HepG2 (cell line): ENCODE data around the gene RNFT1. TPM values are rescaled to one million over a fixed set of nuclear protein-coding genes. Genes with fewer than 3 reads are reported as not detected.

Experiments used
- ATF7 ChIP-seq, 2 experiments: fragments of 450-650 bp in 1 of 2; sonication (generic) in 1 of 2; formaldehyde crosslinking in 1 of 2; IDR thresholded peaks; 2 replicates each; pipeline versions ENCODE4 v1.4.0 to v1.6.1; 2016 to 2020; ENCODE audit warnings: antibody characterized with exemption in 1 of 2, mild to moderate bottlenecking in 1 of 2, missing genetic modification reagents in 1 of 2
- CREM ChIP-seq, 2 experiments: sonication (generic) in 1 of 2; formaldehyde crosslinking in 1 of 2; IDR thresholded peaks; 2 replicates each; pipeline versions ENCODE4 v1.4.0 to v1.6.1; 2016 to 2020; ENCODE audit warnings: antibody characterized with exemption in 1 of 2, mild to moderate bottlenecking in 1 of 2, missing genetic modification reagents in 1 of 2
- DMAP1 ChIP-seq: IDR thresholded peaks from 2 replicates; pipeline ENCODE4 v1.6.1; 2016
- EED ChIP-seq: sonication (generic); formaldehyde crosslinking; IDR thresholded peaks from 2 replicates; pipeline ENCODE4 v1.5.0; 2020; ENCODE audit warnings: mild to moderate bottlenecking, missing genetic modification reagents
- JUN ChIP-seq: sonication (generic); formaldehyde crosslinking; IDR thresholded peaks from 2 replicates; pipeline ENCODE4 v1.4.0; 2020; ENCODE audit warnings: mild to moderate bottlenecking, missing genetic modification reagents
- JUND ChIP-seq: sonication (generic); formaldehyde crosslinking; IDR thresholded peaks from 2 replicates; pipeline ENCODE4 v1.8.0; 2022; ENCODE audit warnings: mild to moderate bottlenecking, missing genetic modification reagents
- NCOR1 ChIP-seq: fragments of 200-600 bp; sonication (generic); IDR thresholded peaks from 2 replicates; pipeline ENCODE4 v1.7.0; 2017; ENCODE audit warnings: antibody characterized with exemption, low read length, borderline replicate concordance
- NR2C2 ChIP-seq: sonication (generic); formaldehyde crosslinking; IDR thresholded peaks from 2 replicates; pipeline ENCODE4 v1.4.0; 2020; ENCODE audit warnings: missing genetic modification reagents, mild to moderate bottlenecking, moderate library complexity, borderline replicate concordance
- ZEB1 ChIP-seq: IDR thresholded peaks from 2 replicates; pipeline ENCODE4 v1.6.1; 2012; ENCODE audit warnings: mild to moderate bottlenecking, low read depth, inconsistent platforms; ENCODE audit not compliant: insufficient replicate concordance
- ZFX ChIP-seq: sonication (generic); formaldehyde crosslinking; IDR thresholded peaks from 2 replicates; pipeline ENCODE4 v1.4.0; 2020; ENCODE audit warnings: mild to moderate bottlenecking, low read depth, missing genetic modification reagents, moderate library complexity
- ZNF670 ChIP-seq: sonication (generic); formaldehyde crosslinking; IDR thresholded peaks from 2 replicates; pipeline ENCODE4 v1.8.0; 2022; ENCODE audit warnings: mild to moderate bottlenecking, missing genetic modification reagents, borderline replicate concordance
- ZNF746 ChIP-seq: sonication (generic); formaldehyde crosslinking; IDR thresholded peaks from 2 replicates; pipeline ENCODE4 v1.8.0; 2022; ENCODE audit warnings: mild to moderate bottlenecking, missing genetic modification reagents
- ZNF777 ChIP-seq: sonication (generic); formaldehyde crosslinking; IDR thresholded peaks from 2 replicates; pipeline ENCODE4 v1.4.0; 2020; ENCODE audit warnings: missing genetic modification reagents
- ZNF792 ChIP-seq: IDR thresholded peaks from 2 replicates; pipeline ENCODE4 v1.6.1; 2016
- ZSCAN22 ChIP-seq: sonication (generic); formaldehyde crosslinking; IDR thresholded peaks from 2 replicates; pipeline ENCODE4 v1.4.0; 2020; ENCODE audit warnings: mild to moderate bottlenecking, missing genetic modification reagents
- polyA plus RNA-seq, 8 experiments: library from polyadenylated mRNA; depleted of rRNA in 3 of 8; stranded (reverse) in 7 of 8; unstranded in 1 of 8; fragments of >200 nt; fragmentation: Illumina TruSeq in 4 of 8; extraction: Trizol in 4 of 8; gene quantifications; 2 replicates each; pipeline versions ENCODE4 v1.2.1 to v1.2.3, GENCODE V29; 2011 to 2016; ENCODE audit warnings: low read depth in 4 of 8, missing spikeins in 1 of 8, mixed read lengths in 1 of 8; ENCODE audit not compliant: insufficient read depth in 1 of 8
- total RNA-seq, 5 experiments: library from RNA; depleted of rRNA; stranded (reverse); fragments of >200 nt; fragmentation: Illumina TruSeq; extraction: Trizol; gene quantifications; 2 replicates each; pipeline ENCODE4 v1.2.3, GENCODE V29; 2016; ENCODE audit warnings: low read depth in 1 of 5
- TF ChIP-seq, protein P1 (sequence below): IDR thresholded peaks from 2 replicates; pipeline ENCODE4 v1.6.1; 2016
- TF ChIP-seq, protein P2 (sequence below): sonication (generic); formaldehyde crosslinking; IDR thresholded peaks from 2 replicates; pipeline ENCODE4 v1.4.0; 2020; ENCODE audit warnings: mild to moderate bottlenecking, missing genetic modification reagents
- TF ChIP-seq, protein P3 (sequence below): sonication (generic); formaldehyde crosslinking; IDR thresholded peaks from 2 replicates; pipeline ENCODE4 v1.5.1; 2020; ENCODE audit warnings: missing genetic modification reagents, mild to moderate bottlenecking, borderline replicate concordance
- TF ChIP-seq, protein P4 (sequence below): sonication (generic); formaldehyde crosslinking; IDR thresholded peaks from 2 replicates; pipeline ENCODE4 v1.8.0; 2022; ENCODE audit warnings: mild to moderate bottlenecking, missing genetic modification reagents, borderline replicate concordance
- TF ChIP-seq, protein P5 (sequence below): sonication (generic); formaldehyde crosslinking; IDR thresholded peaks from 2 replicates; pipeline ENCODE4 v1.8.0; 2022; ENCODE audit warnings: mild to moderate bottlenecking, missing genetic modification reagents, moderate library complexity

Gene RNFT1
- total and polyA plus RNA-seq, 2 of the 13 experiments (the other 11 are each of a cell fraction or from before 2014, with no cell fraction given): 19.1 to 22.1 TPM

DNA sequence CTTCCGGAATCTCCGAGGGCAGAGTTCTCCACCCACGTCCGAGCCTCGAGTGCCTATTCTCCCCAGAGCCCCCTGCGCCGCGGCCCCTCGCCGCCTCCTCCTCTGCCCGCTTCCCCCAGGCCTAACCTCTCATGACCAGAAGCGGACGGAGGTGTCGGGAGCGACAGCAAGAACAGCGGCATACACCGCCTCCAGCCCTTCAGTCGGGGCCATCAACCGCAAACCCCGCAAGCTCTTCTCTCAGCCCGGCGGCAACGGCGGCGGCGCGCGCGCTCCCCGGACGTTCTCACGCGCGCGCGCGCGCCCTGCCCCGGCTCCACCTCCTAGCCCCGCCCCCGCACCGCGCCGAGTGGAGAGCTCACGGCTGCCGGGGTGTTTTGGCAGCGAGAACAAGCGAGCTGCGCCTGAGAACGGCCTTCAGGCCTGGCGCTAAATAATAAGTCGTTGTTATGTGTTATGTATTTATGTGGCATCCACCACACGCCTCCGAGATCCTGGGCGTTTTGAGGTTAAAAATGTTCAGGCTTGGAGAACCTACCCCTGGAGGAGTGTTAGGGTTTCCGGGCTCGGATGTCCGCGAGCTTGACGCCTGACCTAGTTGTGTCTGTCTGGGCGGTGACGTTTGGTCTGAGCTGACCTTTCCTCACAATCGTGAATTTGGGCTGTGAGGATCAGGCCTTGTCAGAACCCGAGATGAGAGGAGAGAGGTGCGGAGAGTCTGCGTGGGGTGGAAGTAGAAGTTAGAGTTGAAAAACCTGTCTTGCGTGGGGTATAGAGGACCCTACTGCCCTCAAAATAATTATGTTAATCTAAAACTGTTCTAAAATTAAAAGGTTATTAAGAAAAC, at the start of gene RNFT1 (continued):
- TF ChIP-seq, protein P1, sequence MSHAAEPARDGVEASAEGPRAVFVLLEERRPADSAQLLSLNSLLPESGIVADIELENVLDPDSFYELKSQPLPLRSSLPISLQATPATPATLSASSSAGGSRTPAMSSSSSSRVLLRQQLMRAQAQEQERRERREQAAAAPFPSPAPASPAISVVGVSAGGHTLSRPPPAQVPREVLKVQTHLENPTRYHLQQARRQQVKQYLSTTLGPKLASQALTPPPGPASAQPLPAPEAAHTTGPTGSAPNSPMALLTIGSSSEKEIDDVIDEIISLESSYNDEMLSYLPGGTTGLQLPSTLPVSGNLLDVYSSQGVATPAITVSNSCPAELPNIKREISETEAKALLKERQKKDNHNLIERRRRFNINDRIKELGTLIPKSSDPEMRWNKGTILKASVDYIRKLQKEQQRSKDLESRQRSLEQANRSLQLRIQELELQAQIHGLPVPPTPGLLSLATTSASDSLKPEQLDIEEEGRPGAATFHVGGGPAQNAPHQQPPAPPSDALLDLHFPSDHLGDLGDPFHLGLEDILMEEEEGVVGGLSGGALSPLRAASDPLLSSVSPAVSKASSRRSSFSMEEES (CRISPR knock-in tag): peak; percentile 42
- TF ChIP-seq, protein P2, sequence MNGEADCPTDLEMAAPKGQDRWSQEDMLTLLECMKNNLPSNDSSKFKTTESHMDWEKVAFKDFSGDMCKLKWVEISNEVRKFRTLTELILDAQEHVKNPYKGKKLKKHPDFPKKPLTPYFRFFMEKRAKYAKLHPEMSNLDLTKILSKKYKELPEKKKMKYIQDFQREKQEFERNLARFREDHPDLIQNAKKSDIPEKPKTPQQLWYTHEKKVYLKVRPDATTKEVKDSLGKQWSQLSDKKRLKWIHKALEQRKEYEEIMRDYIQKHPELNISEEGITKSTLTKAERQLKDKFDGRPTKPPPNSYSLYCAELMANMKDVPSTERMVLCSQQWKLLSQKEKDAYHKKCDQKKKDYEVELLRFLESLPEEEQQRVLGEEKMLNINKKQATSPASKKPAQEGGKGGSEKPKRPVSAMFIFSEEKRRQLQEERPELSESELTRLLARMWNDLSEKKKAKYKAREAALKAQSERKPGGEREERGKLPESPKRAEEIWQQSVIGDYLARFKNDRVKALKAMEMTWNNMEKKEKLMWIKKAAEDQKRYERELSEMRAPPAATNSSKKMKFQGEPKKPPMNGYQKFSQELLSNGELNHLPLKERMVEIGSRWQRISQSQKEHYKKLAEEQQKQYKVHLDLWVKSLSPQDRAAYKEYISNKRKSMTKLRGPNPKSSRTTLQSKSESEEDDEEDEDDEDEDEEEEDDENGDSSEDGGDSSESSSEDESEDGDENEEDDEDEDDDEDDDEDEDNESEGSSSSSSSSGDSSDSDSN (CRISPR knock-in tag): peak; percentile 65
- TF ChIP-seq NR2C2 (CRISPR knock-in tag) (peak; percentile 57; the same call in 1 of the 2 replicates), DMAP1 (peak; percentile 79; the same call in 1 of the 2 replicates), ZEB1 (peak; percentile 56), JUND (0 out of 2 replicates have a peak, but pooled peaks have one; percentile 8), CREM (IDR thresholded peaks at IDR 0.05) (peak; percentile 48; the same call in 1 of the 2 replicates), CREM (CRISPR knock-in tag; IDR thresholded peaks at IDR 0.05) (no peak), ZNF670 (0 out of 2 replicates have a peak, but pooled peaks have one; percentile 43), ZSCAN22 (CRISPR knock-in tag) (peak; percentile 58; the same call in 1 of the 2 replicates), ZFX (CRISPR knock-in tag) (peak; percentile 80), ATF7 (IDR thresholded peaks at IDR 0.05) (no peak), ATF7 (CRISPR knock-in tag; IDR thresholded peaks at IDR 0.05) (peak; percentile 39; the same call in 1 of the 2 replicates), ZNF746 (CRISPR knock-in tag) (0 out of 2 replicates have a peak, but pooled peaks have one; percentile 11), EED (peak; percentile 87), ZNF777 (CRISPR knock-in tag) (peak; percentile 98), JUN (CRISPR knock-in tag) (0 out of 2 replicates have a peak, but pooled peaks have one; percentile 47), ZNF792 (CRISPR knock-in tag) (no peak; the same call in 1 of the 2 replicates), NCOR1 (no peak; the same call in 1 of the 2 replicates)
- TF ChIP-seq, protein P3, sequence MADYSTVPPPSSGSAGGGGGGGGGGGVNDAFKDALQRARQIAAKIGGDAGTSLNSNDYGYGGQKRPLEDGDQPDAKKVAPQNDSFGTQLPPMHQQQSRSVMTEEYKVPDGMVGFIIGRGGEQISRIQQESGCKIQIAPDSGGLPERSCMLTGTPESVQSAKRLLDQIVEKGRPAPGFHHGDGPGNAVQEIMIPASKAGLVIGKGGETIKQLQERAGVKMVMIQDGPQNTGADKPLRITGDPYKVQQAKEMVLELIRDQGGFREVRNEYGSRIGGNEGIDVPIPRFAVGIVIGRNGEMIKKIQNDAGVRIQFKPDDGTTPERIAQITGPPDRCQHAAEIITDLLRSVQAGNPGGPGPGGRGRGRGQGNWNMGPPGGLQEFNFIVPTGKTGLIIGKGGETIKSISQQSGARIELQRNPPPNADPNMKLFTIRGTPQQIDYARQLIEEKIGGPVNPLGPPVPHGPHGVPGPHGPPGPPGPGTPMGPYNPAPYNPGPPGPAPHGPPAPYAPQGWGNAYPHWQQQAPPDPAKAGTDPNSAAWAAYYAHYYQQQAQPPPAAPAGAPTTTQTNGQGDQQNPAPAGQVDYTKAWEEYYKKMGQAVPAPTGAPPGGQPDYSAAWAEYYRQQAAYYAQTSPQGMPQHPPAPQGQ (CRISPR knock-in tag): no peak
- TF ChIP-seq, protein P4, sequence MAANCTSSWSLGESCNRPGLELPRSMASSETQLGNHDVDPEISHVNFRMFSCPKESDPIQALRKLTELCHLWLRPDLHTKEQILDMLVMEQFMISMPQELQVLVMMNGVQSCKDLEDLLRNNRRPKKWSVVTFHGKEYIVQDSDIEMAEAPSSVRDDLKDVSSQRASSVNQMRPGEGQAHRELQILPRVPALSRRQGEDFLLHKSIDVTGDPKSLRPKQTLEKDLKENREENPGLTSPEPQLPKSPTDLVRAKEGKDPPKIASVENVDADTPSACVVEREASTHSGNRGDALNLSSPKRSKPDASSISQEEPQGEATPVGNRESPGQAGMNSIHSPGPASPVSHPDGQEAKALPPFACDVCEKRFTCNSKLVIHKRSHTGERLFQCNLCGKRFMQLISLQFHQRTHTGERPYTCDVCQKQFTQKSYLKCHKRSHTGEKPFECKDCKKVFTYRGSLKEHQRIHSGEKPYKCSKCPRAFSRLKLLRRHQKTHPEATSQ (CRISPR knock-in tag): 0 out of 2 replicates have a peak, but pooled peaks have one; percentile 75
- TF ChIP-seq, protein P5, sequence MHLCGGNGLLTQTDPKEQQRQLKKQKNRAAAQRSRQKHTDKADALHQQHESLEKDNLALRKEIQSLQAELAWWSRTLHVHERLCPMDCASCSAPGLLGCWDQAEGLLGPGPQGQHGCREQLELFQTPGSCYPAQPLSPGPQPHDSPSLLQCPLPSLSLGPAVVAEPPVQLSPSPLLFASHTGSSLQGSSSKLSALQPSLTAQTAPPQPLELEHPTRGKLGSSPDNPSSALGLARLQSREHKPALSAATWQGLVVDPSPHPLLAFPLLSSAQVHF: no peak
